ENCODE results near the gene MAGI1.

The MAGI1 gene

DNA sequence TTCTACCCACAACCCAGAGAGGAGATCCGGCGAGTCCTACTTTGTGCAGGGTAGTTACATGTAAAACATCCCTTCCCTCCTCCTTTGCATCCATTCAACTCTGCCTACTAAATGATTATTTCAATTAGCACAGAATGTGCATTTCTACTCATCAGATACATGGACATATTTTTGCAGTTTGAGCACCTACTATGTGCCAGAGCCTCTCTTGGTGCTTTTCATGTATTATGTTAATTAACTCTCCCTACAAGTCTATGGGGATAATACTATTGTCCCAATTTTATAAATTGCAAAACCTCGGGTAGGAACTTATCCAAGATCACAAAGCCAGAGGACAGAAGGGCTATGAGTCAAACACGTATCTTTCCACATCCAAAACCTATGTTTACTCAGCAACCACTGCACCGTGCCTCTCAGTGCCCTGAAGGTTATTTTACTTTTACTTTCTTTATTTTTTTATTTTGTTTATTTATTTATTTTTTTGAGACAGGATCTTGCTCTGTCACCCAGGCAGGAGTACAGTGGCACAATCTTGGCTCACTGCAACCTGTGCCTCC is 432.8 kb downstream of the MAGI1 start:
- DNase-seq (ENCODE audit: low read depth, low spot score), result no peak
- H3K4me3 ChIP-seq (ENCODE audit: low read length), result no peak overlapping the region

DNA sequence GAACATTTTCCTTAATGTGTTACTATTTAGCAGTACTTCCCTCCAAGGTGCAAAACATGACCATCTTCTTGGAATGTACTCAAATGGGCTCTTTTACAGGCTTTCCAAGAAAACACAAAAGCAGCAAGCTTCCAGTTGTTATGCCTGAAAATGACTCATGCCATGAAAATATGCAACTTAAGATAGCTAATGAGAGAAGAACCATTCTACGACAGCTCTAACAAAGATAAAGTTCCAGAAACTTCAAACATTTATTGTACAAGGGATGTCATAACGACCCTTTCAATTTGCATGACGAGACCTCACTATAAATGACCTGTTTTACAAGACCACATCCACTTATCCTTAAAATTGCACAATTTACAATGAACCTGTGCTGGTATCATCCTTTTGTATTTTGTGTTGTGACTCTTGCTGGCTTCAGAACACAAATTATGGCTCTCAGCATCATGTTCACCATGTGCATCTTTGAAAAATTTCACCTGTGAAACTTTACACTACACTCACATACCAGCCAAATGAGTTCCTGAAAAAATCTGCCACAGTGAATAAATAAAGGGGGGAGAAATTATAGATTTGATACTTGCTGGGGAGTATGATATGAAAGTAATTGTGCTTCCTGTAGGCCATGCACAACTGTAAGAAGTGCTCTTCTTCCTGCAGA is 433.7 kb downstream of the MAGI1 start:
- DNase-seq (ENCODE audit: low read depth, low spot score), result no peak
- no peak overlapping the region for H3K4me3 ChIP-seq (ENCODE audit: low read length)

DNA sequence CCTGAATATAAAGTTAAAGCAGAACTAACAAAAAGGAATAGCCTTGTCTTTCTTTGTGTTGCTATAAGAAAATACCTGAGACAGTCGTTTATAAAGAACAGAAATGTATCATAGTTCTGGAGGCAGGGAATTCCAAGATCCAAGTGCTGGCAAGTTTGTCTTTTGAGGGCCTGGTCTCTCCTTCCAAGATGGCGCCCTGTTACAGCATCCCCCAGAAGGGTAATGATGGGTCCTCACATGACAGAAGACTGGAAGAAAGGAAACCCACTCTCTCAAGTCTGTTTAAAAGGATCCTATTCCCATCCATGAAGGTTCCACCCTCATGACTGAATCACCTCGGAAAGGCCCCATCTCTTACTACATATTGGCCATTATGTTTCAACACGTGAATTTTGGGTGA is 435.1 kb downstream of the MAGI1 start:
- DNase-seq (ENCODE audit: low read depth, low spot score), result no peak
- H3K4me3 ChIP-seq (ENCODE audit: low read length), result no peak overlapping the region

- no peak overlapping the region for H3K4me3 ChIP-seq (ENCODE audit: low read length)
- no peak for DNase-seq (ENCODE audit: low read depth, low spot score)
Observed at GRCh38 chr3:65600888-65601287, 437.8 kb downstream of the MAGI1 start.

DNA sequence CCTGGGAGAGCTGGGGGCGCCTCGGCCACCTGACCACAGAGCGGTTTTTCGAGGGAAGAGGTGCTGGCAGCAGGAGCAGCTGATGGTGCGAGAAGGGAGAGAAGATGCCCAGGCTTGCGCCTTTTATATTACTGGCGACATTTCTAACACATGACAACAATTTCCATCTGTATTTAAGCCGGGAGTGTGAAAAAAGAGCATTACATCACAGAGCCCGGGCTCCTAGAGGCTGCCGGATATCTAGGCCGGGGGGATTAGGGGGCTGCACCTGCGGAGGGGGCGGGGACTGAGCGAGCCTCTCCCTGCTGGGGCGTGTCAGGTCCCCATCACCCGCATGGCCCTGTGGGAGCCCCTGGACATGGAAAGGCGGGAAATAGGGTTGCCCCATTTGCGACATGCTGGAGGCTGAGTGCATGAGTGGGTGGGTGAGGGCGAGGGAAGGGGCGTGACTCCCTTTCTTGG is 440.7 kb downstream of the MAGI1 start:
- no peak overlapping the region for H3K4me3 ChIP-seq (ENCODE audit: low read length)
- no peak for DNase-seq (ENCODE audit: low read depth, low spot score)

GRCh38 chr3:65597226-65597951 is 441.3 kb downstream of the MAGI1 start:
- H3K4me3 ChIP-seq (ENCODE audit: low read length), result no peak overlapping the region
- DNase-seq (ENCODE audit: low read depth, low spot score), result no peak

- no peak overlapping the region for H3K4me3 ChIP-seq (ENCODE audit: low read length)
- DNase-seq (ENCODE audit: low read depth, low spot score), result no peak
Observed at GRCh38 chr3:65596571-65597225, 442.0 kb downstream of the MAGI1 start.

DNA sequence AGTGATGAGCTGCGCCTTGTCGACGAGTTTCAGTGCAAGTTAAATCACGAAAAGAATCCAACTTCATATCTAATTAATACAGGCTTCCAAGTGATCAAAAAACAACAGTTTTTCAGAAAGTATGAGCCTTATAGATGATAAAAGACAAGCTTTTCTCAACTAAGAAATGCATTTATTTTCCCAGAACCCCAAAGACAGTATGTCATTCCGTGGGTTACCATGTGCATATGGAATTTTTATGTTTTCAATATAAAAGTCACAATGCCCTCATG is 442.8 kb downstream of the MAGI1 start:
- H3K4me3 ChIP-seq (ENCODE audit: low read length), result no peak overlapping the region

GRCh38 chr3:65595222-65596028 is 443.3 kb downstream of the MAGI1 start:
- no peak for DNase-seq (ENCODE audit: low read depth, low spot score)
- no peak overlapping the region for H3K4me3 ChIP-seq (ENCODE audit: low read length)

More for the DNA sequence above, 442.8 kb downstream of the MAGI1 start:
- DNase-seq (ENCODE audit: low read depth, low spot score), result no peak

- H3K4me3 ChIP-seq (ENCODE audit: low read length), result no peak overlapping the region
- no peak for DNase-seq (ENCODE audit: low read depth, low spot score)
Observed at GRCh38 chr3:65593780-65594752, 444.7 kb downstream of the MAGI1 start.

DNA sequence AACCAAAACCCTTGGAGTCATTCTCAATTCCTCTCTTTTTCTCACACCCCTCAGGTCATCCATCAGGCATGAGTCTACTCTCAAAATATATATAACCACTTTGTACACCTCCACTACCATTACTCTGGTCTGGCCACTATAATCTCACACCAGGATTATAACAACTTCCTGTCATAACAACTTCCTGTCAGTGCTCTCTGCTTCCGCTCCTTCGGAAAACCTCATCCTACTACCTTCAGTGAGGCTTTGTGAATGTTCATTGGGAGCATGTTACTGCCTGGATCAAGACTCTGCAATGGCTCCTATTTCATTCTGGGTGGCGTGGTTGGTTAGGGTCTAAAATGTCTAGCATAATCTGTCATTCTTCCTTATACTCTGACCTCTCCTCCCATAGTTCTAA is 447.4 kb downstream of the MAGI1 start:
- DNase-seq (ENCODE audit: low read depth, low spot score), result no peak
- no peak overlapping the region for H3K4me3 ChIP-seq (ENCODE audit: low read length)

GRCh38 chr3:65588884-65589283 is 449.8 kb downstream of the MAGI1 start:
- no peak for DNase-seq (ENCODE audit: low read depth, low spot score)
- no peak overlapping the region for H3K4me3 ChIP-seq (ENCODE audit: low read length)

DNA sequence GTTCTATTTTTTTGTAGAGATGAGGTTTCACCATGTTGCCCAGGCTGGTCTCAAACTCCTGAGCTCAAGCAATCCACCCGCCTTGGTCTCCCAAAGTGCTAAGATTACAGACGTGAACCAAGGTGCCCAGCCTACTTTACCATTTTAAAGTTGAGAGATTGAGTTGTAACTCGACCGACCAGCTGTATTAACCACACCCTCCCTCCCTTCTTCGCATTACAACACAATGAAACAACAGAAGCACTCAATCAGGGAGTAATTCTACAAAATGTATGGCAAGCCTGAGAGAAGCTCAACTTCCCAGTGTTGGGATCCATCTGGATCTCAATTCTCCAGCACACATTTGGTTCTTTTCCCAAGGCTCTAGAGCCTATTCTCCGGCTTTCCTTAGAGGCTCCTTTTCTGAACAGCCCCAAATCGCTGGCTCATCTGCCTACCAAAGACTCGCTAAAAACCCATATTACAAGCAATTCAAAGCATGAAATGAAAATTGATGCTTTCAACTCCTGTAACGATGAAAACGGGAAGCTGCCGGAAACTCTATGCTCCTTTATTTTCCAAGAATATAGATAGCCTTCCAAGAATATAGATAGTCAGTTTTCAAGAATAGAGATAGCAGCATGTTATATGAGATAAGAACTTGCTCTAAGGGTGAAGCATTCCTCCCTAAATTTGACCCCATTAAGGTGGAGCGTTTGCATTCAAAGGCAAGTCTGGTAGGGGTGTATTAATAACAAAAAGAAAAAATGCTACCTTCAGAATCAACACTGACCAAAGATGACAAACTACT is 450.9 kb downstream of the MAGI1 start:
- no peak for DNase-seq (ENCODE audit: low read depth, low spot score)
- no peak overlapping the region for H3K4me3 ChIP-seq (ENCODE audit: low read length)

DNA sequence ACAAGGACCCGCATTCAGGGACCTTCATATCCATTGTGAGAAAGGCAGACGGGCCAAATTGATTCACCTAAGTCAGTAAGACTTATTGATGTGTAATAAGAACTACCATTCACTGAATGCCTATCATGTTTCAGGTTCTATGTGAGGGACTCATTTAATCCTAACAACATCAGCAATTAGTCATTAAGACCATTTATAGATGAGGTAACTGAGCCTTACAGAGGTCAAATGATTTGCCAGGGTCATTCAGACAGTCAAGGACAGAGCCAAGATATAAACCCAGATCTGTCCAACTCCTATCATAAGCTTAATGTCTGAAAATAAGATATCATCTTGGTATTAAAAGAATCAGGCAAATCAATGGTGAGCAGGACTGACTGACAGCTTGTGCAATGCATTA is 453.8 kb downstream of the MAGI1 start:
- no peak overlapping the region for H3K4me3 ChIP-seq (ENCODE audit: low read length)
- DNase-seq (ENCODE audit: low read depth, low spot score), result no peak

DNA sequence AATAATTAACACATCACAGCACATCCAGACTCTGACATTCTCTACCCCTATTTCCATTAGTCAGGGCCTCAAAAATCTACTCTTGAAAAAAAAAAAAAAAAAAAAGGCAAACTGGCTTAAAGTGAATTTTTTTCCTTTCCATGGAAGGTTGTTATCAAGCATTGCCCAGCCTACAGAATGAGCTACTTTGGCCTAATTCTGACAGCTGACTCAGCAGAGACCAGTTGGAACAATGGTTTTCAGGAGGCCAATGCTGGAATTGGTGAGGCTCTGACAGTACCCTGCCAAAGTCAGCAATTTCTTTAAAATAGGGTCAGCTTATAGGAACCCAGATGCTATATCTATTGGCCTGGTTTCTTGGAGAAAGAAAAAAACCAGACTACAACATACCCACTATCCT is 454.7 kb downstream of the MAGI1 start:
- no peak for DNase-seq (ENCODE audit: low read depth, low spot score)
- no peak overlapping the region for H3K4me3 ChIP-seq (ENCODE audit: low read length)

DNA sequence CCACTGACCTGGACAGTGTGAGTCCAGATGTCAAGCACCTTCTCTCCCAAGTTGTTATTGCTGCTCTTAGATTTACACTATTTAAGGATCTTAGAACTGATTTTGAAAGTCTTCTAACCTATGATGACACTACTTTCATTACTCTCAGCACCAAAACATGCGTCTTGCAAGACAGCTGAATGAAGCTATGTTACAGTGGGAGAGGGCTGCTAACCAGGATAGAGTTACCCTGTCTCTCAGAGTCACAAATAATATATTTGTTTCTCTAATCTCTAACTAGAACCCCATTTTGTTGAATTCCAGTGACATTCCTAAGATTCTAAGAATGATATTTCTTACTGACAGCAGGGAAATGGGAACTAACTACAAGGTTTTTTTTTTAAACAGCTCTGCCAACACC is 455.5 kb downstream of the MAGI1 start:
- DNase-seq (ENCODE audit: low read depth, low spot score), result no peak
- no peak overlapping the region for H3K4me3 ChIP-seq (ENCODE audit: low read length)

DNA sequence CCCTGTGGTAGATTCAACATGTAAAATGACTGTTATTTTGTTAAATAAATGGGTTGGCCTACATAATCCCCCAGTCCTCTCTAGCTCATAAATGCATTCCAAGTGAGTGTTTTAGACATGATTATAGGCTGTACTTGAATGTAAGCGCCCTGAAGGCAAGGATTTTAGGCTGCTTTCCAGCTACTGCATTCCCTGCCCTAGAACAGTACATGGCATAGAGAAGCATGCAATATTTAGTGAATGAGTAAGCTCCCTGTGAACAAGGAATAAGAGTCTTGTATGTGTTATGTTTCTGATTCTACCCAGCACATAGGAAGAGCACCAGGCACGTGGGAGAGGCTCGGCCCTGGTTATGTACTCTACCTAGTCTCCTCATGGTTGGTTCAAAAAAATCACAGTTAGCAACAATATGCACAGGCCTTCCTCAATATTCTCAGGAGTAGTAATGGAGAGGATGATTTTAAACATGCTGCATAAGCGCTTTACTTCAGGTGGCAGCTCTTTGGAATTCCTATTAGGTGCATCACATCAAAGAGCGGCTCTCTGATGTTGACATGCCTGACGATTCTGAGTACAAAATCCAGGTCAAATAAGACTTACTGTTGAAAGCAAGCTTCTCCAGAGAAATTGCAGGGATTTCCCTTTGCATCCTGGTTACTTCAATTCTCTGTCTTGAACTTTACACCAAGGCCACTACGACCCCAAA is 456.6 kb downstream of the MAGI1 start:
- no peak for DNase-seq (ENCODE audit: low read depth, low spot score)
- no peak overlapping the region for H3K4me3 ChIP-seq (ENCODE audit: low read length)

Measured in Jurkat, Clone E6-1 (cell line).